IMR-90 (cell line): Measurements from ENCODE around the gene RFX2.

Source experiments
- POLR2A ChIP-seq: IDR thresholded peaks from 2 replicates; pipeline ENCODE4 v1.6.1; 2012; ENCODE audit warnings: mild to moderate bottlenecking, low read depth, low read length
- TF ChIP-seq, protein P1 (sequence below): conservative IDR thresholded peaks from 2 replicates; pipeline ENCODE4 v1.5.1; 2012; ENCODE audit warnings: mild to moderate bottlenecking, low read depth, low read length, improper control_type of control experiment

DNA sequence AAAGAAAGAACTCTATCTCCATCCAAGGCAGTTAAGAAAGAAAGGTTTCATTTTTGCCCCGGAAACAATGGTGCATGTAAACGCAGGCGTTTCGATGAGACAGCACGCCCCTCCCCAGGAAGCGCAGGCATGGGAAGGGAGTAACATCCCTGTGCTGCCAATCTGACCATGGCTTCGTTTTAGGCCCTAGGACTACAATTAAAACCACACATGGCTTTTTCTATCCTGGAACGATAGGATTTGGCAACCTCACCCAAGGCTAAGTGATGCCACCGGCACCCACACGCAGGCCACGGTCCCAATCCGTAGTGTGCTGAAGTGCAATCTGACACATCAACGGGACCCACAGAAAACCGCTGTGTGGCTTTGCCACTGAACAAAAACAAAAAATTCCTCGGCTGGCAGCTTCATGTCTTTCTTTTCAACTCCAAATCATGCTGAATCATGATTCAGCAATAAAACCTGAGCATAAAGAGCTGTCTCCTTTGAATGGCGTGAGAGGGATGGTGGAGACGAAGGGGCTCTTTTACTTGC is 156.6 kb downstream of the RFX2 start:
- no peak for TF ChIP-seq POLR2A
- TF ChIP-seq, protein P1, sequence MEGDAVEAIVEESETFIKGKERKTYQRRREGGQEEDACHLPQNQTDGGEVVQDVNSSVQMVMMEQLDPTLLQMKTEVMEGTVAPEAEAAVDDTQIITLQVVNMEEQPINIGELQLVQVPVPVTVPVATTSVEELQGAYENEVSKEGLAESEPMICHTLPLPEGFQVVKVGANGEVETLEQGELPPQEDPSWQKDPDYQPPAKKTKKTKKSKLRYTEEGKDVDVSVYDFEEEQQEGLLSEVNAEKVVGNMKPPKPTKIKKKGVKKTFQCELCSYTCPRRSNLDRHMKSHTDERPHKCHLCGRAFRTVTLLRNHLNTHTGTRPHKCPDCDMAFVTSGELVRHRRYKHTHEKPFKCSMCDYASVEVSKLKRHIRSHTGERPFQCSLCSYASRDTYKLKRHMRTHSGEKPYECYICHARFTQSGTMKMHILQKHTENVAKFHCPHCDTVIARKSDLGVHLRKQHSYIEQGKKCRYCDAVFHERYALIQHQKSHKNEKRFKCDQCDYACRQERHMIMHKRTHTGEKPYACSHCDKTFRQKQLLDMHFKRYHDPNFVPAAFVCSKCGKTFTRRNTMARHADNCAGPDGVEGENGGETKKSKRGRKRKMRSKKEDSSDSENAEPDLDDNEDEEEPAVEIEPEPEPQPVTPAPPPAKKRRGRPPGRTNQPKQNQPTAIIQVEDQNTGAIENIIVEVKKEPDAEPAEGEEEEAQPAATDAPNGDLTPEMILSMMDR, result no peak
